Liver (tissue), 9 donors: ENCODE data around the gene GUCA1A. TPM values are rescaled to one million over a fixed set of nuclear protein-coding genes. Genes with fewer than 3 reads are reported as not detected.

Source experiments
- DNase-seq: peaks from one replicate; pipeline ENCODE4 v3.0.0-alpha.2; 2017; ENCODE audit warnings: low spot score
- H3K27ac ChIP-seq, 2 donors: one replicate each; pipeline ENCODE4 v1.7.0; 2013; ENCODE audit warnings: inconsistent platforms in 2 of 2, low read length in 2 of 2, control low read depth in 1 of 2, low read depth in 1 of 2, mild to moderate bottlenecking in 1 of 2
- H3K27me3 ChIP-seq, 4 donors: one replicate each; pipeline versions ENCODE4 v1.6.1 to v1.7.0; 2013; ENCODE audit warnings: low read length in 3 of 4, inconsistent platforms in 1 of 4, mild to moderate bottlenecking in 1 of 4, moderate library complexity in 1 of 4; ENCODE audit not compliant: control insufficient read depth in 4 of 4, insufficient read depth in 4 of 4
- H3K36me3 ChIP-seq, 4 donors: one replicate each; pipeline versions ENCODE4 v1.6.1 to v1.7.0; 2013; ENCODE audit warnings: low read length in 3 of 4, mild to moderate bottlenecking in 3 of 4, low read depth in 1 of 4, moderate library complexity in 1 of 4; ENCODE audit not compliant: control insufficient read depth in 4 of 4, insufficient read depth in 3 of 4
- H3K4me1 ChIP-seq, 4 donors: one replicate each; pipeline versions ENCODE4 v1.6.1 to v1.7.0; 2013; ENCODE audit warnings: low read length in 3 of 4, mild to moderate bottlenecking in 3 of 4, moderate library complexity in 1 of 4; ENCODE audit not compliant: control insufficient read depth in 4 of 4, insufficient read depth in 4 of 4
- H3K4me3 ChIP-seq, 3 donors: one replicate each; pipeline versions ENCODE4 v1.6.1 to v1.7.0; 2013; ENCODE audit warnings: low read length in 3 of 3, control low read depth in 1 of 3, low read depth in 1 of 3, mild to moderate bottlenecking in 1 of 3
- H3K9ac ChIP-seq, 2 donors: one replicate each; pipeline ENCODE4 v1.7.0; 2013; ENCODE audit warnings: low read length in 2 of 2, mild to moderate bottlenecking in 2 of 2, moderate library complexity in 2 of 2, control low read depth in 1 of 2, low read depth in 1 of 2
- H3K9me3 ChIP-seq, 4 donors: one replicate each; pipeline versions ENCODE4 v1.6.1 to v1.7.0; 2013; ENCODE audit warnings: low read length in 3 of 4; ENCODE audit not compliant: control insufficient read depth in 4 of 4
- ATF3 ChIP-seq: IDR thresholded peaks from 2 replicates; pipeline ENCODE4 v1.6.1; 2016; ENCODE audit warnings: antibody characterized with exemption
- EGR1 ChIP-seq, 2 donors: IDR thresholded peaks; 2 replicates each; pipeline ENCODE4 v1.6.1; 2016 to 2018; ENCODE audit warnings: antibody characterized with exemption in 2 of 2, low read depth in 2 of 2
- HNF4G ChIP-seq: IDR thresholded peaks from 2 replicates; pipeline ENCODE4 v1.6.1; 2016; ENCODE audit warnings: antibody characterized with exemption
- RAD21 ChIP-seq, 2 donors: IDR thresholded peaks; 2 replicates each; pipeline ENCODE4 v1.6.1; 2016; ENCODE audit warnings: antibody characterized with exemption in 2 of 2, mild to moderate bottlenecking in 2 of 2
- REST ChIP-seq: IDR thresholded peaks from 2 replicates; pipeline ENCODE4 v1.6.1; 2016; ENCODE audit warnings: antibody characterized with exemption, mild to moderate bottlenecking
- RXRA ChIP-seq, 2 donors: IDR thresholded peaks; 2 replicates each; pipeline ENCODE4 v1.6.1; 2017 to 2018; ENCODE audit warnings: antibody characterized with exemption in 2 of 2, mild to moderate bottlenecking in 1 of 2
- SP1 ChIP-seq: IDR thresholded peaks from 2 replicates; pipeline ENCODE4 v1.6.1; 2018; ENCODE audit warnings: antibody characterized with exemption, mild to moderate bottlenecking
- WGBS: extraction: QIAGEN DNeasy Blood & Tissue Kit; methylation state at CpG from one replicate; pipeline ENCODE4 v1.1.7; 2013; 5-methylcytosine and 5-hydroxymethylcytosine counted together
- polyA plus RNA-seq, 2 donors: library from polyadenylated mRNA; stranded (reverse) in 1 of 2; unstranded in 1 of 2; fragments of 200-250 nt in 1 of 2; fragments of >200 nt in 1 of 2; fragmentation: Nextera tagmentation in 1 of 2; extraction: Ambion mirVana in 1 of 2; gene quantifications; one replicate each; pipeline versions ENCODE4 v1.2.1 to v1.2.3, GENCODE V29; 2013 to 2015
- total RNA-seq, 2 donors: library from RNA; depleted of rRNA; stranded (reverse); fragments of >200 nt; gene quantifications; one replicate each; pipeline ENCODE4 v1.2.3, GENCODE V29; 2014
- donor health status: healthy.
- donor health status: healthy.
- donor health status: healthy.
- donor health status: healthy.
- donor health status: healthy.

Gene GUCA1A
- total and polyA plus RNA-seq, 4 donors: not detected

- no peak for DNase-seq
- Histone ChIP-seq H3K4me1 (peaks cover 2 to 10% (median 5%) of the 10 kb centered on the region in 4 donors), H3K36me3 (no peaks in the 10 kb centered on the region), H3K9me3 (no peaks in the 10 kb centered on the region), H3K27ac (no peak overlapping the region), H3K9ac (no peak overlapping the region), H3K4me3 (no peak overlapping the region), H3K27me3 (peaks cover 0 to 2% (median 0%) of the 10 kb centered on the region in 4 donors)
- 61% methylated on average over 9 of the region's 9 CpGs for WGBS
- no peak for TF ChIP-seq RXRA (IDR thresholded peaks at IDR 0.05)
- no peak for TF ChIP-seq RAD21 (IDR thresholded peaks at IDR 0.05)
These were observed 34.2 kb upstream of the GUCA1A start for GRCh38 chr6:42138630-42139619.

- WGBS: 79% methylated on average over 5 of the region's 5 CpGs
These were observed 33.1 kb upstream of the GUCA1A start for GRCh38 chr6:42140032-42140431.

More at GRCh38 chr6:42140032-42140431, 33.1 kb upstream of the GUCA1A start:
- Histone ChIP-seq H3K27ac (no peak overlapping the region), H3K9me3 (no peaks in the 10 kb centered on the region), H3K4me1 (peaks cover 2 to 10% (median 5%) of the 10 kb centered on the region in 4 donors), H3K9ac (no peak overlapping the region), H3K27me3 (peaks cover 0 to 2% (median 0%) of the 10 kb centered on the region in 4 donors), H3K36me3 (no peaks in the 10 kb centered on the region), H3K4me3 (no peak overlapping the region)
- DNase-seq: no peak
- TF ChIP-seq HNF4G (no peak), REST (no peak), ATF3 (no peak), RXRA (IDR thresholded peaks at IDR 0.05) (no peak), EGR1 (IDR thresholded peaks at IDR 0.05; ENCODE audit: low read depth in 2 of 2) (no peak), SP1 (no peak)
